A549 treated with ZK216348 at 1 μM for 4 hours (cell line): ENCODE measurements around the gene GHSR. TPM values are rescaled to one million over a fixed set of nuclear protein-coding genes. Genes with fewer than 3 reads are reported as not detected.

Experiments used
- total RNA-seq: library from RNA; stranded (reverse); fragments of 200-300 nt; extraction: Qiagen RNA extraction; gene quantifications from 5 replicates; pipeline ENCODE4 v1.2.3, GENCODE V29; 2022; ENCODE audit warnings: low read depth

The GHSR gene
- not detected in 5 replicates for total RNA-seq

GRCh38 chr3:172447611-172448579, at the start of gene GHSR:
Gene GHSR (minus strand): TSS chr3:172448456. CDS start chr3:172448413, 43 bp downstream.

Other genes with a start within 250 kb of the GHSR start
- gene TNFSF10, start 75.0 kb upstream of the GHSR start, total RNA-seq: 0.14 TPM in 1 of 5 replicates, not detected in the others